ENCODE results near the gene SYNGR1.
"Not testable (repeated sequence)": the region's sequence is repeated elsewhere in the genome, so short reads cannot be mapped to it uniquely, and the experiment has no call there.

SYNGR1 gene

GRCh38 chr22:39317084-39317774 is 32.6 kb upstream of the SYNGR1 start:
- DNase-seq = no peak

GRCh38 chr22:39317775-39318506 is 31.9 kb upstream of the SYNGR1 start:
- no peak for DNase-seq

GRCh38 chr22:39318507-39319283 is 31.1 kb upstream of the SYNGR1 start:
- DNase-seq = no peak

GRCh38 chr22:39319284-39320022 is 30.3 kb upstream of the SYNGR1 start, which contains the start of gene RPL3:
TSS of gene RPL3 (minus strand) at chr22:39319623. CDS start at chr22:39319597, 26 bp downstream.
- peak; percentile 97 for DNase-seq

- not testable (repeated sequence) for DNase-seq
Observed at GRCh38 chr22:39320616-39321029, 29.2 kb upstream of the SYNGR1 start.

- no peak for DNase-seq
Observed at GRCh38 chr22:39325392-39325932, 24.3 kb upstream of the SYNGR1 start.

GRCh38 chr22:39327995-39328754 is 21.6 kb upstream of the SYNGR1 start:
- DNase-seq = no peak

- DNase-seq = not testable (repeated sequence)
Observed at GRCh38 chr22:39330553-39330952, 19.2 kb upstream of the SYNGR1 start.

- DNase-seq = no peak
Observed at GRCh38 chr22:39332441-39333064, 17.2 kb upstream of the SYNGR1 start.

GRCh38 chr22:39336411-39336810 is 13.4 kb upstream of the SYNGR1 start:
- no peak for DNase-seq

GRCh38 chr22:39339775-39340174 is 10.0 kb upstream of the SYNGR1 start:
- DNase-seq = not testable (repeated sequence)

GRCh38 chr22:39341179-39341578 is 8.6 kb upstream of the SYNGR1 start:
- DNase-seq = no peak

GRCh38 chr22:39343259-39344045 is 6.3 kb upstream of the SYNGR1 start:
- peak; percentile 40 for DNase-seq

- no peak for DNase-seq
Observed at GRCh38 chr22:39344046-39344390, 5.8 kb upstream of the SYNGR1 start.

GRCh38 chr22:39345231-39345630 is 4.6 kb upstream of the SYNGR1 start:
- no peak for DNase-seq

- DNase-seq = no peak
Observed at GRCh38 chr22:39348909-39349505, 784 bp upstream of the SYNGR1 start.

GRCh38 chr22:39349506-39349966 is 255 bp upstream of the SYNGR1 start:
- DNase-seq = no peak

GRCh38 chr22:39350757-39351688 is 1.2 kb downstream of the SYNGR1 start:
- DNase-seq = no peak

Measured in central memory CD4-positive, alpha-beta T cell (primary cell).